WTC11 (cell line): Measurements from ENCODE around the gene CNGA2. TPM values are rescaled to one million over a fixed set of nuclear protein-coding genes. Genes with fewer than 3 reads are reported as not detected.

Experiments used
- ATAC-seq: fragments of 200-7000 bp; cut with Tn5 transposase; 2 replicates; pipeline ENCODE4 v1.10.0; 2021; ENCODE audit warnings: mild to moderate bottlenecking, moderate library complexity
- CTCF ChIA-PET: fragments of 300-600 bp; sonication (Branson Sonifier 250); formaldehyde crosslinking; loops from one replicate; lab custom pipeline; 2021; ENCODE audit warnings: antibody characterized with exemption; lab: Charles Lee
- POLR2A ChIA-PET: fragments of 350-600 bp; sonication (Branson Sonifier 250); formaldehyde crosslinking; loops from one replicate; lab custom pipeline; 2021; ENCODE audit warnings: antibody characterized with exemption; lab: Charles Lee
- DNase-seq: peaks from one replicate; pipeline ENCODE4 v3.0.0; 2021; ENCODE audit warnings: low spot score
- H3K27ac Mint-ChIP-seq: 2 replicates; pipeline ENCODE4 v1.8.0; 2021; ENCODE audit warnings: mixed read lengths
- H3K27me3 Mint-ChIP-seq: 2 replicates; pipeline ENCODE4 v1.8.0; 2021; ENCODE audit warnings: low read depth, mild to moderate bottlenecking, moderate library complexity, mixed read lengths
- H3K36me3 Mint-ChIP-seq: 2 replicates; pipeline ENCODE4 v1.8.0; 2021; ENCODE audit warnings: mixed read lengths
- H3K4me1 Mint-ChIP-seq: 2 replicates; pipeline ENCODE4 v1.8.0; 2022; ENCODE audit warnings: mixed read lengths
- H3K4me3 Mint-ChIP-seq: 2 replicates; pipeline ENCODE4 v1.8.0; 2021; ENCODE audit warnings: mild to moderate bottlenecking, moderate library complexity, mixed read lengths
- H3K9me3 Mint-ChIP-seq: 2 replicates; pipeline ENCODE4 v1.8.0; 2021; ENCODE audit warnings: mixed read lengths
- AR ChIP-seq: fragments of 250-450 bp; sonication (Bioruptor Pico); IDR thresholded peaks from 2 replicates; pipeline ENCODE4 v1.9.0; 2021; ENCODE audit warnings: mild to moderate bottlenecking
- CDX4 ChIP-seq: fragments of 250-450 bp; sonication (Bioruptor Pico); IDR thresholded peaks from 2 replicates; pipeline ENCODE4 v1.9.0; 2021; ENCODE audit warnings: moderate library complexity, mild to moderate bottlenecking, inconsistent platforms, borderline replicate concordance
- EMX1 ChIP-seq: fragments of 250-450 bp; sonication (Bioruptor Pico); IDR thresholded peaks from 2 replicates; pipeline ENCODE4 v1.8.0; 2021; ENCODE audit warnings: mild to moderate bottlenecking
- GRHL2 ChIP-seq: fragments of 250-450 bp; sonication (Bioruptor Pico); IDR thresholded peaks from 2 replicates; pipeline ENCODE4 v1.8.0; 2022; ENCODE audit warnings: mild to moderate bottlenecking, moderate library complexity; ENCODE audit not compliant: insufficient replicate concordance, severe bottlenecking
- HMGXB4 ChIP-seq: sonication (generic); formaldehyde crosslinking; IDR thresholded peaks from 2 replicates; pipeline ENCODE4 v1.8.1; 2023; ENCODE audit warnings: mild to moderate bottlenecking, moderate library complexity, missing genetic modification reagents
- IRF1 ChIP-seq: sonication (generic); formaldehyde crosslinking; IDR thresholded peaks from 2 replicates; pipeline ENCODE4 v1.8.0; 2023; ENCODE audit warnings: missing genetic modification reagents
- JUN ChIP-seq: sonication (generic); formaldehyde crosslinking; IDR thresholded peaks from 2 replicates; pipeline ENCODE4 v1.8.0; 2023; ENCODE audit warnings: mild to moderate bottlenecking, missing genetic modification reagents
- TEAD1 ChIP-seq: sonication (generic); formaldehyde crosslinking; IDR thresholded peaks from 2 replicates; pipeline ENCODE4 v1.8.0; 2022; ENCODE audit warnings: mild to moderate bottlenecking, missing genetic modification reagents
- USF2 ChIP-seq: sonication (generic); formaldehyde crosslinking; IDR thresholded peaks from 2 replicates; pipeline ENCODE4 v1.8.1; 2023; ENCODE audit warnings: mild to moderate bottlenecking, missing genetic modification reagents, moderate library complexity
- ZNF263 ChIP-seq: sonication (generic); formaldehyde crosslinking; IDR thresholded peaks from 2 replicates; pipeline ENCODE4 v1.8.1; 2022; ENCODE audit warnings: low read depth, mild to moderate bottlenecking, moderate library complexity, missing genetic modification reagents
- ZNF425 ChIP-seq: fragments of 250-450 bp; sonication (Bioruptor Pico); conservative IDR thresholded peaks from 2 replicates; pipeline ENCODE4 v1.9.0; 2021; ENCODE audit warnings: mild to moderate bottlenecking
- ZNF512 ChIP-seq: sonication (generic); formaldehyde crosslinking; IDR thresholded peaks from 2 replicates; pipeline ENCODE4 v1.8.1; 2022; ENCODE audit warnings: missing genetic modification reagents, borderline replicate concordance
- ZNF532 ChIP-seq: fragments of 250-450 bp; sonication (Bioruptor Pico); IDR thresholded peaks from 2 replicates; pipeline ENCODE4 v1.9.0; 2021; ENCODE audit warnings: mild to moderate bottlenecking, borderline replicate concordance
- total RNA-seq: library from RNA; stranded (reverse); gene quantifications from 3 replicates; pipeline ENCODE4 v1.2.3, GENCODE V29; 2021

Gene CNGA2
- total RNA-seq, 1 experiment from 2014 or later = not detected

- CTCF ChIA-PET = interaction anchor here (2.7 kb wide), 1 partner anchor 12 kb away, joined by 15 read pairs; no protein-coding TSS in a partner anchor
- ATAC-seq (no peak), DNase-seq (no peak)
- H3K36me3 Mint-ChIP-seq = no peaks in the 10 kb centered on the region
- no peak for TF ChIP-seq ZNF512
- no peak for TF ChIP-seq ZNF532 (CRISPR knock-in tag)
- no peak for TF ChIP-seq IRF1 (CRISPR knock-in tag)
- TF ChIP-seq ZNF263 = no peak
- TF ChIP-seq CDX4 (CRISPR knock-in tag) = no peak
- no peak for TF ChIP-seq HMGXB4
- TF ChIP-seq ZNF425 (CRISPR knock-in tag) = no peak
- TF ChIP-seq EMX1 = no peak
- TF ChIP-seq TEAD1 (CRISPR knock-in tag) = no peak
- no peak for TF ChIP-seq AR
- TF ChIP-seq GRHL2 (CRISPR knock-in tag) = no peak
- no peak for TF ChIP-seq JUN (CRISPR knock-in tag)
- no peak for TF ChIP-seq USF2 (CRISPR knock-in tag)
- no peaks in the 10 kb centered on the region for H3K9me3 Mint-ChIP-seq
- POLR2A ChIA-PET = no interaction called here
- H3K27ac Mint-ChIP-seq = no peak overlapping the region
- H3K27me3 Mint-ChIP-seq = no peaks in the 10 kb centered on the region
- H3K4me3 Mint-ChIP-seq = no peak overlapping the region
- peaks cover 25% of the 10 kb centered on the region for H3K4me1 Mint-ChIP-seq
These were observed 24.1 kb upstream of the CNGA2 start for GRCh38 chrX:151710457-151710856.
